Keratinocyte (primary cell): ENCODE results near the gene RCCD1. TPM values are rescaled to one million over a fixed set of nuclear protein-coding genes. Genes with fewer than 3 reads are reported as not detected.

Source experiments
- DNase-seq: peaks from one replicate; pipeline ENCODE4 v3.0.0-alpha.2; 2011; ENCODE audit warnings: low read depth, missing footprints, low spot score
- FAIRE-seq: peaks from 2 replicates; lab custom pipeline; 2011; peaks lifted over from hg19 to GRCh38; lab: Jason Lieb, UNC
- H2AFZ ChIP-seq: 2 replicates; pipeline ENCODE4 v1.6.0; 2012; ENCODE audit warnings: low read length, control low read depth, inconsistent platforms; ENCODE audit not compliant: control insufficient read depth
- H3K27ac ChIP-seq: 2 replicates; pipeline ENCODE4 v1.5.1; 2011; ENCODE audit warnings: low read length; ENCODE audit not compliant: control insufficient read depth, insufficient read depth
- H3K27me3 ChIP-seq: 3 replicates; pipeline ENCODE4 v1.6.0; 2011; ENCODE audit warnings: low read length; ENCODE audit not compliant: control insufficient read depth, insufficient read depth; ENCODE audit errors: extremely low read depth
- H3K36me3 ChIP-seq, 2 experiments: 2 replicates in 1 of 2; 3 replicates in 1 of 2; pipeline ENCODE4 v1.5.1; 2011; ENCODE audit warnings: low read length in 2 of 2, mild to moderate bottlenecking in 1 of 2; ENCODE audit not compliant: control insufficient read depth in 2 of 2, insufficient read depth in 2 of 2; ENCODE audit errors: extremely low read depth in 1 of 2
- H3K4me1 ChIP-seq: 3 replicates; pipeline ENCODE4 v1.5.1; 2011; ENCODE audit warnings: low read length; ENCODE audit not compliant: control insufficient read depth, insufficient read depth; ENCODE audit errors: extremely low read depth
- H3K4me2 ChIP-seq: 3 replicates; pipeline ENCODE4 v1.6.0; 2011; ENCODE audit warnings: low read depth, low read length; ENCODE audit not compliant: control insufficient read depth, insufficient read depth; ENCODE audit errors: extremely low read depth
- H3K4me3 ChIP-seq, 3 experiments: fragments of 200-600 bp in 1 of 3; sonication (generic) in 1 of 3; 2 replicates in 2 of 3; 3 replicates in 1 of 3; pipeline ENCODE4 v1.5.1; 2011 to 2016; ENCODE audit warnings: low read length in 3 of 3, mild to moderate bottlenecking in 3 of 3, control low read depth in 2 of 3, inconsistent platforms in 1 of 3, low read depth in 1 of 3, mixed read lengths in 1 of 3, mixed run types in 1 of 3, moderate library complexity in 1 of 3; ENCODE audit not compliant: control insufficient read depth in 2 of 3, insufficient read depth in 2 of 3; ENCODE audit errors: extremely low read depth in 1 of 3
- H3K79me2 ChIP-seq: 2 replicates; pipeline ENCODE4 v1.6.0; 2012; ENCODE audit warnings: low read length; ENCODE audit not compliant: control insufficient read depth, insufficient read depth
- H3K9ac ChIP-seq: 3 replicates; pipeline ENCODE4 v1.6.0; 2011; ENCODE audit warnings: low read length; ENCODE audit not compliant: control insufficient read depth, insufficient read depth; ENCODE audit errors: extremely low read depth
- H3K9me1 ChIP-seq: 3 replicates; pipeline ENCODE4 v1.6.0; 2011; ENCODE audit warnings: low read length; ENCODE audit not compliant: control insufficient read depth, insufficient read depth; ENCODE audit errors: extremely low read depth
- H3K9me3 ChIP-seq: 2 replicates; pipeline ENCODE4 v1.5.1; 2012; ENCODE audit warnings: low read depth, low read length; ENCODE audit not compliant: control insufficient read depth
- H4K20me1 ChIP-seq: 3 replicates; pipeline ENCODE4 v1.6.0; 2011; ENCODE audit warnings: low read length; ENCODE audit not compliant: control insufficient read depth, insufficient read depth; ENCODE audit errors: extremely low read depth
- CTCF ChIP-seq, 3 experiments: IDR thresholded peaks in 1 of 3; conservative IDR thresholded peaks in 1 of 3; optimal IDR thresholded peaks in 1 of 3; 2 replicates in 2 of 3; 3 replicates in 1 of 3; pipeline versions ENCODE3 to v1.5.1; 2011; ENCODE audit warnings: low read length in 3 of 3, mild to moderate bottlenecking in 3 of 3, moderate library complexity in 2 of 3, control low read depth in 1 of 3, inconsistent platforms in 1 of 3; ENCODE audit not compliant: insufficient read depth in 2 of 3; ENCODE audit errors: extremely low read depth in 1 of 3
- EZH2 ChIP-seq: IDR thresholded peaks from one replicate; pipeline ENCODE4 v1.6.1; 2012; ENCODE audit warnings: inconsistent platforms, mild to moderate bottlenecking, low read length, moderate library complexity
- dilution Hi-C: fragments of 300-500 bp; cut with MboI; formaldehyde crosslinking; loops from one replicate; pipeline ENCODE4 v1.7.0; 2020; ENCODE audit warnings: low sequenced_read_pairs; ENCODE audit not compliant: extremely low pct_ligation_motif_present
- polyA plus RNA-seq, 5 experiments: library from polyadenylated mRNA; depleted of rRNA in 3 of 5; stranded (reverse) in 3 of 5; stranded (forward) in 1 of 5; unstranded in 1 of 5; fragments of >200 nt; gene quantifications; 1 replicate in 1 of 5; 2 replicates in 3 of 5; 3 replicates in 1 of 5; pipeline versions ENCODE4 v1.2.1 to v1.2.3, GENCODE V29; 2011 to 2012; ENCODE audit warnings: missing spikeins in 2 of 5, low read depth in 1 of 5, low replicate concordance in 1 of 5

Gene RCCD1
- polyA plus RNA-seq, 1 donor (not counting 4 experiments of a cell fraction or from before 2014, with no cell fraction given), result 7.8 TPM

- FAIRE-seq (no peak), DNase-seq (peak; percentile 75)
- Histone ChIP-seq H3K36me3 (peaks cover 16 to 18% of the 10 kb centered on the region in 2 experiments), H3K9ac (peak within 1 kb of the TSS; percentile 88), H3K9me3 (no peaks in the 10 kb centered on the region), H3K27me3 (no peaks in the 10 kb centered on the region), H3K4me3 (peak within 1 kb of the TSS; percentile 75 to 94 (median 91)), H3K79me2 (peaks cover 21% of the 10 kb centered on the region), H4K20me1 (no peaks in the 10 kb centered on the region), H3K4me1 (peaks cover 34% of the 10 kb centered on the region), H3K27ac (peak within 1 kb of the TSS; percentile 75), H2AFZ (peak within 1 kb of the TSS; percentile 85), H3K4me2 (peak within 1 kb of the TSS; percentile 98), H3K9me1 (no peaks in the 10 kb centered on the region)
- TF ChIP-seq EZH2 (no peak), CTCF (optimal IDR thresholded peaks at IDR 0.05 in 1 of 3, IDR thresholded peaks at IDR 0.05 in 1 of 3, conservative IDR thresholded peaks at IDR 0.05 in 1 of 3; ENCODE audit: extremely low read depth in 1 of 3, insufficient read depth in 2 of 3, low read length in 3 of 3) (no peak)
- dilution Hi-C loops, result no loop called here
Measured at GRCh38 chr15:90934949-90935751, 19.5 kb upstream of the RCCD1 start, which contains the start of gene UNC45A. TSS of gene UNC45A (plus strand) at chr15:90935285. CDS start at chr15:90935325, 40 bp downstream.

- H3K27me3 ChIP-seq, result no peaks in the 10 kb centered on the region
- H2AFZ ChIP-seq, result no peak overlapping the region
- no peaks in the 10 kb centered on the region for H4K20me1 ChIP-seq
- no peak overlapping the region for H3K27ac ChIP-seq
- FAIRE-seq (no peak), DNase-seq (no peak)
- no peaks in the 10 kb centered on the region for H3K9me1 ChIP-seq
- TF ChIP-seq EZH2 (no peak), CTCF (optimal IDR thresholded peaks at IDR 0.05 in 1 of 3, IDR thresholded peaks at IDR 0.05 in 1 of 3, conservative IDR thresholded peaks at IDR 0.05 in 1 of 3; ENCODE audit: extremely low read depth in 1 of 3, insufficient read depth in 2 of 3, low read length in 3 of 3) (no peak)
- no peak overlapping the region for H3K4me2 ChIP-seq
- H3K4me1 ChIP-seq, result peaks cover 22% of the 10 kb centered on the region
- H3K9me3 ChIP-seq, result no peaks in the 10 kb centered on the region
- H3K79me2 ChIP-seq, result peaks cover 21% of the 10 kb centered on the region
- dilution Hi-C loops, result no loop called here
- H3K9ac ChIP-seq, result no peak overlapping the region
- peaks cover 22 to 26% of the 10 kb centered on the region in 2 experiments for H3K36me3 ChIP-seq
- no peak overlapping the region for H3K4me3 ChIP-seq
Measured at GRCh38 chr15:90936823-90937222, 17.9 kb upstream of the RCCD1 start.
